RPMI7951 (cell line): ENCODE data around the gene MTHFSD. TPM values are rescaled to one million over a fixed set of nuclear protein-coding genes. Genes with fewer than 3 reads are reported as not detected.

ENCODE experiments used
- DNase-seq: peaks from one replicate; pipeline ENCODE4 v3.0.0-alpha.2; 2012; ENCODE audit warnings: low read depth
- total RNA-seq: library from RNA; depleted of rRNA; stranded (reverse); fragments of >200 nt; shearing (Covaris generic); gene quantifications from 2 replicates; pipeline ENCODE4 v1.2.3, GENCODE V29; 2014

MTHFSD gene
- total RNA-seq, 1 experiment from 2014 or later: 8.8 TPM

- no peak for DNase-seq
These were observed 4.8 kb downstream of the MTHFSD start for GRCh38 chr16:86550281-86550680.

GRCh38 chr16:86549893-86550190 is 5.2 kb downstream of the MTHFSD start:
- DNase-seq: no peak

GRCh38 chr16:86549076-86549892 is 5.8 kb downstream of the MTHFSD start:
- DNase-seq: no peak

- no peak for DNase-seq
These were observed 7.7 kb downstream of the MTHFSD start for GRCh38 chr16:86547286-86547685.

GRCh38 chr16:86546638-86547013 is 8.4 kb downstream of the MTHFSD start:
- DNase-seq: no peak

- no peak for DNase-seq
These were observed 8.9 kb downstream of the MTHFSD start for GRCh38 chr16:86545954-86546637.

- no peak for DNase-seq
These were observed 9.6 kb downstream of the MTHFSD start for GRCh38 chr16:86545481-86545880.

GRCh38 chr16:86542756-86543750 is 12.0 kb downstream of the MTHFSD start:
- DNase-seq: no peak

GRCh38 chr16:86541560-86541959 is 13.5 kb downstream of the MTHFSD start:
- DNase-seq: no peak

GRCh38 chr16:86540894-86541293 is 14.1 kb downstream of the MTHFSD start:
- DNase-seq: no peak

- no peak for DNase-seq
These were observed 16.7 kb downstream of the MTHFSD start for GRCh38 chr16:86538196-86538780.

GRCh38 chr16:86537486-86537885 is 17.5 kb downstream of the MTHFSD start:
- DNase-seq: no peak

GRCh38 chr16:86536621-86537020 is 18.4 kb downstream of the MTHFSD start:
- DNase-seq: no peak

- no peak for DNase-seq
These were observed 20.0 kb downstream of the MTHFSD start for GRCh38 chr16:86534779-86535615.

GRCh38 chr16:86533767-86534351 is 21.2 kb downstream of the MTHFSD start:
- no peak for DNase-seq

- DNase-seq: no peak
These were observed 22.0 kb downstream of the MTHFSD start for GRCh38 chr16:86533076-86533475.

GRCh38 chr16:86532526-86532815 is 22.6 kb downstream of the MTHFSD start:
- DNase-seq: no peak

- DNase-seq: no peak
These were observed 23.2 kb downstream of the MTHFSD start for GRCh38 chr16:86531641-86532525.

GRCh38 chr16:86531191-86531545 is 23.9 kb downstream of the MTHFSD start:
- no peak for DNase-seq
